Fibroblast of lung (primary cell): ENCODE data around the gene ANO2.

Experiments
- CTCF ChIP-seq, 2 donors: IDR thresholded peaks in 1 of 2; conservative IDR thresholded peaks in 1 of 2; 1 replicate in 1 of 2; 2 replicates in 1 of 2; pipeline ENCODE4 v1.5.1; 2011 to 2012; ENCODE audit warnings: low read length in 2 of 2, control low read depth in 1 of 2, inconsistent platforms in 1 of 2, low read depth in 1 of 2, mild to moderate bottlenecking in 1 of 2
- EZH2 ChIP-seq: IDR thresholded peaks from 2 replicates; pipeline ENCODE4 v1.5.1; 2012; ENCODE audit warnings: low read length, control low read depth, mild to moderate bottlenecking; ENCODE audit errors: missing control alignments

GRCh38 chr12:5873281-5873919 is 71.7 kb downstream of the ANO2 start:
- no peak for TF ChIP-seq CTCF (conservative IDR thresholded peaks at IDR 0.05 in 1 of 2, IDR thresholded peaks at IDR 0.05 in 1 of 2; ENCODE audit: low read depth in 1 of 2, low read length in 2 of 2)
- no peak for TF ChIP-seq EZH2
